ENCODE results near the gene TSNAX.
"Not testable (repeated sequence)": the region's sequence is repeated elsewhere in the genome, so short reads cannot be mapped to it uniquely, and the experiment has no call there.

TSNAX gene

GRCh38 chr1:231566496-231566895 is 38.0 kb downstream of the TSNAX start:
- Histone ChIP-seq H3K4me1 (ENCODE audit: control insufficient read depth, low read depth, low read length) (no peaks in the 10 kb centered on the region), H3K4me3 (ENCODE audit: low read length) (no peak overlapping the region), H3K27ac (ENCODE audit: low read length) (no peak overlapping the region), H3K9ac (ENCODE audit: low read length) (no peak overlapping the region), H3K36me3 (ENCODE audit: control insufficient read depth, low read depth, low read length) (peaks cover 12% of the 10 kb centered on the region), H3K9me3 (ENCODE audit: control insufficient read depth, low read depth, low read length) (no peaks in the 10 kb centered on the region), H3K27me3 (ENCODE audit: control insufficient read depth, insufficient read depth, low read length) (no peaks in the 10 kb centered on the region)

- H3K27me3 ChIP-seq (ENCODE audit: control insufficient read depth, insufficient read depth, low read length); H3K36me3 ChIP-seq (ENCODE audit: control insufficient read depth, low read depth, low read length); H3K9me3 ChIP-seq (ENCODE audit: control insufficient read depth, low read depth, low read length); H3K4me1 ChIP-seq (ENCODE audit: control insufficient read depth, low read depth, low read length); H3K4me3 ChIP-seq (ENCODE audit: low read length); H3K9ac ChIP-seq (ENCODE audit: low read length); H3K27ac ChIP-seq (ENCODE audit: low read length): not testable (repeated sequence)
Measured at GRCh38 chr1:231570262-231570661, 41.8 kb downstream of the TSNAX start.

GRCh38 chr1:231571904-231572303 is 43.4 kb downstream of the TSNAX start:
- Histone ChIP-seq H3K9me3 (ENCODE audit: control insufficient read depth, low read depth, low read length) (no peaks in the 10 kb centered on the region), H3K4me1 (ENCODE audit: control insufficient read depth, low read depth, low read length) (no peaks in the 10 kb centered on the region), H3K27ac (ENCODE audit: low read length) (no peak overlapping the region)

GRCh38 chr1:231575472-231575871 is 47.0 kb downstream of the TSNAX start:
- no peak overlapping the region for H3K4me3 ChIP-seq (ENCODE audit: low read length)

More at GRCh38 chr1:231571904-231572303, 43.4 kb downstream of the TSNAX start:
- Histone ChIP-seq H3K9ac (ENCODE audit: low read length) (no peak overlapping the region), H3K36me3 (ENCODE audit: control insufficient read depth, low read depth, low read length) (no peaks in the 10 kb centered on the region), H3K4me3 (ENCODE audit: low read length) (no peak overlapping the region), H3K27me3 (ENCODE audit: control insufficient read depth, insufficient read depth, low read length) (no peaks in the 10 kb centered on the region)

GRCh38 chr1:231576804-231577718 is 48.6 kb downstream of the TSNAX start:
- Histone ChIP-seq H3K9ac (ENCODE audit: low read length) (no peak overlapping the region), H3K4me3 (ENCODE audit: low read length) (no peak overlapping the region), H3K27me3 (ENCODE audit: control insufficient read depth, insufficient read depth, low read length) (no peaks in the 10 kb centered on the region), H3K9me3 (ENCODE audit: control insufficient read depth, low read depth, low read length) (no peaks in the 10 kb centered on the region), H3K27ac (ENCODE audit: low read length) (no peak overlapping the region), H3K4me1 (ENCODE audit: control insufficient read depth, low read depth, low read length) (no peaks in the 10 kb centered on the region), H3K36me3 (ENCODE audit: control insufficient read depth, low read depth, low read length) (no peaks in the 10 kb centered on the region)

More at GRCh38 chr1:231575472-231575871, 47.0 kb downstream of the TSNAX start:
- Histone ChIP-seq H3K4me1 (ENCODE audit: control insufficient read depth, low read depth, low read length) (no peaks in the 10 kb centered on the region), H3K27me3 (ENCODE audit: control insufficient read depth, insufficient read depth, low read length) (no peaks in the 10 kb centered on the region), H3K36me3 (ENCODE audit: control insufficient read depth, low read depth, low read length) (no peaks in the 10 kb centered on the region), H3K9me3 (ENCODE audit: control insufficient read depth, low read depth, low read length) (no peaks in the 10 kb centered on the region), H3K27ac (ENCODE audit: low read length) (no peak overlapping the region), H3K9ac (ENCODE audit: low read length) (no peak overlapping the region)

- H3K4me3 ChIP-seq (ENCODE audit: low read length), result no peak overlapping the region
- no peaks in the 10 kb centered on the region for H3K4me1 ChIP-seq (ENCODE audit: control insufficient read depth, low read depth, low read length)
- H3K36me3 ChIP-seq (ENCODE audit: control insufficient read depth, low read depth, low read length), result no peaks in the 10 kb centered on the region
- no peak overlapping the region for H3K27ac ChIP-seq (ENCODE audit: low read length)
- H3K9ac ChIP-seq (ENCODE audit: low read length), result no peak overlapping the region
- H3K27me3 ChIP-seq (ENCODE audit: control insufficient read depth, insufficient read depth, low read length), result no peaks in the 10 kb centered on the region
- H3K9me3 ChIP-seq (ENCODE audit: control insufficient read depth, low read depth, low read length), result no peaks in the 10 kb centered on the region
Measured at GRCh38 chr1:231580874-231581273, 52.4 kb downstream of the TSNAX start.

- no peaks in the 10 kb centered on the region for H3K9me3 ChIP-seq (ENCODE audit: control insufficient read depth, low read depth, low read length)
- H3K27ac ChIP-seq (ENCODE audit: low read length), result no peak overlapping the region
- no peak overlapping the region for H3K9ac ChIP-seq (ENCODE audit: low read length)
- no peak overlapping the region for H3K4me3 ChIP-seq (ENCODE audit: low read length)
- no peaks in the 10 kb centered on the region for H3K4me1 ChIP-seq (ENCODE audit: control insufficient read depth, low read depth, low read length)
- H3K27me3 ChIP-seq (ENCODE audit: control insufficient read depth, insufficient read depth, low read length), result no peaks in the 10 kb centered on the region
- H3K36me3 ChIP-seq (ENCODE audit: control insufficient read depth, low read depth, low read length), result no peaks in the 10 kb centered on the region
Measured at GRCh38 chr1:231581859-231582258, 53.4 kb downstream of the TSNAX start.

GRCh38 chr1:231583376-231583775 is 54.9 kb downstream of the TSNAX start:
- Histone ChIP-seq H3K4me3 (ENCODE audit: low read length) (no peak overlapping the region), H3K27ac (ENCODE audit: low read length) (no peak overlapping the region), H3K9ac (ENCODE audit: low read length) (no peak overlapping the region), H3K4me1 (ENCODE audit: control insufficient read depth, low read depth, low read length) (no peaks in the 10 kb centered on the region), H3K36me3 (ENCODE audit: control insufficient read depth, low read depth, low read length) (no peaks in the 10 kb centered on the region), H3K27me3 (ENCODE audit: control insufficient read depth, insufficient read depth, low read length) (no peaks in the 10 kb centered on the region), H3K9me3 (ENCODE audit: control insufficient read depth, low read depth, low read length) (no peaks in the 10 kb centered on the region)

GRCh38 chr1:231584117-231584516 is 55.6 kb downstream of the TSNAX start:
- no peak overlapping the region for H3K4me3 ChIP-seq (ENCODE audit: low read length)
- no peaks in the 10 kb centered on the region for H3K9me3 ChIP-seq (ENCODE audit: control insufficient read depth, low read depth, low read length)
- H3K36me3 ChIP-seq (ENCODE audit: control insufficient read depth, low read depth, low read length), result no peaks in the 10 kb centered on the region
- H3K4me1 ChIP-seq (ENCODE audit: control insufficient read depth, low read depth, low read length), result no peaks in the 10 kb centered on the region
- no peak overlapping the region for H3K27ac ChIP-seq (ENCODE audit: low read length)
- H3K27me3 ChIP-seq (ENCODE audit: control insufficient read depth, insufficient read depth, low read length), result no peaks in the 10 kb centered on the region
- H3K9ac ChIP-seq (ENCODE audit: low read length), result no peak overlapping the region

- no peak overlapping the region for H3K9ac ChIP-seq (ENCODE audit: low read length)
- H3K4me1 ChIP-seq (ENCODE audit: control insufficient read depth, low read depth, low read length), result no peaks in the 10 kb centered on the region
- H3K27me3 ChIP-seq (ENCODE audit: control insufficient read depth, insufficient read depth, low read length), result no peaks in the 10 kb centered on the region
- H3K36me3 ChIP-seq (ENCODE audit: control insufficient read depth, low read depth, low read length), result no peaks in the 10 kb centered on the region
- no peak overlapping the region for H3K27ac ChIP-seq (ENCODE audit: low read length)
- H3K4me3 ChIP-seq (ENCODE audit: low read length), result no peak overlapping the region
- H3K9me3 ChIP-seq (ENCODE audit: control insufficient read depth, low read depth, low read length), result no peaks in the 10 kb centered on the region
Measured at GRCh38 chr1:231584921-231585320, 56.5 kb downstream of the TSNAX start.

GRCh38 chr1:231590453-231591198 is 62.2 kb downstream of the TSNAX start:
- Histone ChIP-seq H3K4me3 (ENCODE audit: low read length) (no peak overlapping the region), H3K4me1 (ENCODE audit: control insufficient read depth, low read depth, low read length) (no peaks in the 10 kb centered on the region), H3K27me3 (ENCODE audit: control insufficient read depth, insufficient read depth, low read length) (no peaks in the 10 kb centered on the region), H3K36me3 (ENCODE audit: control insufficient read depth, low read depth, low read length) (no peaks in the 10 kb centered on the region), H3K9ac (ENCODE audit: low read length) (no peak overlapping the region), H3K27ac (ENCODE audit: low read length) (no peak overlapping the region), H3K9me3 (ENCODE audit: control insufficient read depth, low read depth, low read length) (no peaks in the 10 kb centered on the region)
